VCaP (cell line): ENCODE results near the gene SEC63.
A peak's percentile ranks its signal among the peaks of the same experiment; 100 is the strongest.

Source experiments
- H3K27ac ChIP-seq: fragments of 450-650 bp; 2 replicates; pipeline ENCODE4 v1.5.1; 2017
- TF ChIP-seq, protein P1 (sequence below): fragments of 450-650 bp; conservative IDR thresholded peaks from 2 replicates; pipeline ENCODE4 v1.5.1; 2017; ENCODE audit warnings: mild to moderate bottlenecking, moderate library complexity

SEC63 gene

DNA sequence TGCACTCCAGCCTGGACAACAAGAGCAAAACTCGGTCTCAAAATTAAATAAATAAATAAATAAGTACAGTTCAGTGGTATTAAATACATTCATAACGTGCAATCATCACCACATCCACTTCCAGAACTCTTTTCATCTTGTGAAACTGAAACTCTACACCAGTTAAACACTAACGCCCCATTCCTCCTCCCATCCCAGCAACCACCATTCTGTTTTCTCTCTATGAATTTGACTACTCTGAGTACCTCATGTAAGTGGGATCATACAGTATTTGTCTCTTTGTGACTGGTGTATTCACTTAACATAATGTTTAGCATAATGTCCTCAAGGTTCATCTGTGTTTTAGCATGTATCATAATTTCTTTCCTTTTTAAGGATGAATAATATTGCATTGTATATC, 104.8 kb downstream of the SEC63 start:
- H3K27ac ChIP-seq, result no peak overlapping the region
- TF ChIP-seq, protein P1, sequence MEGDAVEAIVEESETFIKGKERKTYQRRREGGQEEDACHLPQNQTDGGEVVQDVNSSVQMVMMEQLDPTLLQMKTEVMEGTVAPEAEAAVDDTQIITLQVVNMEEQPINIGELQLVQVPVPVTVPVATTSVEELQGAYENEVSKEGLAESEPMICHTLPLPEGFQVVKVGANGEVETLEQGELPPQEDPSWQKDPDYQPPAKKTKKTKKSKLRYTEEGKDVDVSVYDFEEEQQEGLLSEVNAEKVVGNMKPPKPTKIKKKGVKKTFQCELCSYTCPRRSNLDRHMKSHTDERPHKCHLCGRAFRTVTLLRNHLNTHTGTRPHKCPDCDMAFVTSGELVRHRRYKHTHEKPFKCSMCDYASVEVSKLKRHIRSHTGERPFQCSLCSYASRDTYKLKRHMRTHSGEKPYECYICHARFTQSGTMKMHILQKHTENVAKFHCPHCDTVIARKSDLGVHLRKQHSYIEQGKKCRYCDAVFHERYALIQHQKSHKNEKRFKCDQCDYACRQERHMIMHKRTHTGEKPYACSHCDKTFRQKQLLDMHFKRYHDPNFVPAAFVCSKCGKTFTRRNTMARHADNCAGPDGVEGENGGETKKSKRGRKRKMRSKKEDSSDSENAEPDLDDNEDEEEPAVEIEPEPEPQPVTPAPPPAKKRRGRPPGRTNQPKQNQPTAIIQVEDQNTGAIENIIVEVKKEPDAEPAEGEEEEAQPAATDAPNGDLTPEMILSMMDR, result no peak

DNA sequence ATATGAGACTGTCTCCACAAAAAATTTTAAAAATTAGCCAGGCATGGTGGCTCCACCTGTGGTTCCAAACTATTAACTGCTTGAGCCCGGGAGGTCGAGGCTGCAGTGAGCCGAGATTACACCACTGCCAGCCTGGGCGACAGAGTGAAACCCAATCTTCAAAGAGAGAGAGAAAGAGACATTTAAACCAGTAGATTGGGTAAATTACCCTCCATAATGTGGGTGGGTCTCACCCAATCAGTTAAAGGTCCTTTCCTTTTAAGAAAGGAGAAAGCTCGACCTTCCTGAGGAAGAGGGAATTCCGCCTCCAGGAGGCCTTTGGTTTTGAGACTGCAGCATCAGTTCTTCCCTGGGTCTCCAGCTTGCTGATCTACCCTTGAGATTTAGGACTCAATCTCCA, 108.7 kb downstream of the SEC63 start:
- TF ChIP-seq, protein P1, result no peak
- H3K27ac ChIP-seq, result no peak overlapping the region

DNA sequence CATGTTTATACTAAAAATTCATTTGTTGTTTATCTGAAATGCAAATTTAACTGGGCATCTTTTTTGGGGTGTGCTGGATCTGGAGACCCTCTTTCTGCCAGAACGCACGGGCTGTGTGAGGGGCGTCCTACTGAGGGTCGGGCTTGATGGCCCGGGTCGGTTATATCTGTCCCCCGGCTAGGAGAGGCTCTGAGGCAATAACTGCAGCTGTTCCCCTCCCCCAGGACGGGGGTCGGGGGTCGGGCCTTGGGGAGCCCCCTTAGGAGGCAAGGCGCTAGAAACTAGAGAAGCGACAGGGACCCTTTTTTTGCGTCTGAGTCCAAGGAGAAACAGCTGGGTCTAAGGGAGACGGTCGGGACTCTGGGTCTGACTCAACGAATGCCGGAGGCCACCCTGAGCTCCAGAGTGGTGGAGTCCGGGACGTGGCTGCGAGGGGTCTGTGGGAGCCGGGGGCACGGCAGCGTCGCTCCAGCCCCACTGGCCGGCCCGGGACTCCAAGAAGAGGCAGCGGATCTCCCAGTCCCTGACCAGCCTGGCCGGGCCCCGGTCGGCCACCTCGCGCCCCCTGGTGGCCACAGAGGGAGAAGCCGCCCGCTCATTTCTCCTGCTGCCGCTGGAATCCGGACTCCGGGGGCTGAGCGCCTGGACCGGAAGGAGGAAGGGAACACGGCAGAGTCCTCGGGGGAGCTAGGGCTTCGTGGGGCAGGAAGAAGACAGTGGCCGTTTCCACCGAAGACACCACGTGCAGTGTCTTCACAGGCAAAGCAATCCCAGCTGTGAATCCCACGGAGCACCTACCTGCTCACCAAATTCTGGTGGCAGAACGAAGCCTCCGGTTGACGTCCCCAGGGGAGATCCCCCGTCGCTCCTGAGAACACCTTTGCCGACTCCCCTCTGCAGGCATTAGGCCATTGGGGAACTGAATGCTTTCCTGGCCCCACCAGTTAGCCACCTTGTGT, 109.9 kb downstream of the SEC63 start:
- H3K27ac ChIP-seq, result peak overlapping the region; percentile 46; the same call in 1 of the 2 replicates
- TF ChIP-seq, protein P1, result peak; percentile 95

DNA sequence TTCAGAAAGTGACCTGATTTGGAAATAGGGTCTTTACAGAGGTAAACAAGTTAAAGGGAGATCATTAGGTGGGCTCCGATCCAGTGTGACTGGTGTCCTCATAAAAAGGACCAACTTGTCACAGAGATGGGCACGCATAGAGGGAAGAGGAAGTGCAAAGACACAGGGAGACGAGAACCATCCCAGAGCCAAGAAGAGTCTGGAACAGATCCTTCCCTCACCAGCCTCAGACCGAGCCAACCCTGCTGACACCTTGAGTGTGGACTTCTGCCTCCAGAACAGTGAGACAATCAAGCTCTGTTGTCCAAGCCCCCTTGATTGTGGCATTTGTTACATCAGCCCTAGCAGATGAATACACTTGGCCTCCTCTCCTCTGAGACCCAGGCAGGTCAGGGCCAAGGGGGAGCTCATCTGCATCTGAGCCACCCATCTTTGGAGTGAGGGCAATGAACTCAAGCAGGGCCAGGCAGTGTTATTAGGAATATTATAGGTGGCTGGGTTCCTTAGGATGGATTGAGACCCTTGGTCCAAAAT, 111.7 kb downstream of the SEC63 start:
- TF ChIP-seq, protein P1, result no peak

DNA sequence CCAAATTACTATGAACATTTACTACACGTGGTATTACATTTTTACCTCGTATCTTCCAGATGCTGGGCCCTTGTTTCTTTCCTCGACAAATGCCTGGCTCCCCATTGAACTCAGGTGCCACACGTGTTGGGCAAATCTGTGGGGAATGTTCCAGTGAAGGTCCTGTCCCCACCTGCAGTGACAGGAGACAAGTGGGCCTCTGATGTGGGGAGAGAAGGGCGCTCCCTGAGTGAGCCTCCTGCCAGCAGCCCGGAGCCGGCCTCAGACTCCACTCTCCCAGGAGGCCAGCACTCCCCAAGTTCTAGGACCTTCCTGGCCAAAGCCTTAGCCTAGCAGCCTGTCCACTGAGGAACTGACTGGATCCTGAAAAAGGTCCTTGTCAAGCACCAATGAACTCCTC, 112.2 kb downstream of the SEC63 start:
- TF ChIP-seq, protein P1, result no peak
- no peak overlapping the region for H3K27ac ChIP-seq

More for the DNA sequence above, 111.7 kb downstream of the SEC63 start:
- no peak overlapping the region for H3K27ac ChIP-seq

DNA sequence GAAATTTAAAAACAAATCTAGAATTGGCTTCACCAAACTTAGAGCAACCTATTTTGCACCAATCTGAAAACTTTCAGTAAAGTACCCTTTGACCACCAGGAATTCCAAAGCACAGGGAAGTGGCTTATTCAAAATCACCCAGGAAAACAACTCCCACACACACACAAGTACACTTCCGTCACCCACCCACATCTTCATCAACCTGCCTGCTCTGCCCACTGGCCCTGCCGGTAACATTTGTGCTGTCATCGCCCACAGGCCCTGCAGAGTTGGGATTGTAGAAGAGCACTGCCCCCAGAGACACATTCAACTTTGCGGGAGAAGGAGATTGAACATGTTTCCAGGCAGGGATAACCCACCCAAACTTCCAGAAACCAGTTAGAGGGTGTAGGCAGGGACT, 114.6 kb downstream of the SEC63 start:
- no peak overlapping the region for H3K27ac ChIP-seq
- TF ChIP-seq, protein P1, result no peak

DNA sequence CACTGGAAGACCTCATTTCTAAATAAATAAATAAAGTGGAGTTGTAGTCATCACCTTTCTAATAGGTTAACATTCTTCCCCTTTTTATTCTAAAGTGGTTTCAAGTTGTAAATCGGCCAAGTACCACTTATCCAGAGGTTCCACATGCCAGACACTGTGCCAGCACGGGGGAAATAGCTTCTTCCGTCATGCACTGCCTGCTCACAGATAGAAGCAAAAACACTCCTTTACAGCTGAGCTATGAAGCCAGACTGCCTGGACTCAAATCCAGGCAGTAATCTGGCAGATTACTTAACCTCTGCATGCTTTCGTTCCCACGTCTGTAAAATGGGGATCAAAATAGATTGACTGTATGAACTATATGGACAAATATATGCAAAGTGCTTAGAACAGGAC, 116.7 kb downstream of the SEC63 start:
- peak overlapping the region; percentile 60 for H3K27ac ChIP-seq
- TF ChIP-seq, protein P1, result no peak
